Gastroesophageal sphincter (tissue), 4 donors: ENCODE measurements around the gene NET1. TPM values are rescaled to one million over a fixed set of nuclear protein-coding genes. Genes with fewer than 3 reads are reported as not detected.

Experiments used
- ATAC-seq: fragments of 150-250 bp; one replicate; pipeline ENCODE4 v1.9.1; 2016; ENCODE audit warnings: mild to moderate bottlenecking, moderate library complexity
- H3K27ac ChIP-seq, 4 donors: fragments of 200-600 bp; sonication (generic) in 3 of 4; 1 replicate in 3 of 4; 2 replicates in 1 of 4; pipeline ENCODE4 v1.5.1; 2016 to 2019
- H3K27me3 ChIP-seq: fragments of 200-600 bp; sonication (generic); one replicate; pipeline ENCODE4 v1.5.1; 2019
- H3K36me3 ChIP-seq, 2 donors: fragments of 200-600 bp; sonication (generic); one replicate each; pipeline ENCODE4 v1.5.1; 2019; ENCODE audit warnings: control low read depth in 1 of 2
- H3K4me1 ChIP-seq, 3 donors: fragments of 200-600 bp; sonication (generic); 1 replicate in 2 of 3; 2 replicates in 1 of 3; pipeline ENCODE4 v1.5.1; 2016 to 2019; ENCODE audit warnings: control low read depth in 2 of 3
- H3K4me3 ChIP-seq, 2 donors: fragments of 200-600 bp; sonication (generic); one replicate each; pipeline ENCODE4 v1.5.1; 2019; ENCODE audit warnings: mild to moderate bottlenecking in 1 of 2, moderate library complexity in 1 of 2
- H3K9me3 ChIP-seq, 3 donors: fragments of 200-600 bp; sonication (generic); one replicate each; pipeline ENCODE4 v1.5.1; 2017 to 2019; ENCODE audit warnings: control low read depth in 2 of 3
- EP300 ChIP-seq: sonication (generic); formaldehyde crosslinking; IDR thresholded peaks from one replicate; pipeline ENCODE4 v1.6.1; 2017; ENCODE audit warnings: antibody characterized with exemption, mild to moderate bottlenecking
- POLR2A ChIP-seq, 2 donors: fragments of 450-650 bp; IDR thresholded peaks; one replicate each; pipeline ENCODE4 v1.6.1; 2017; ENCODE audit warnings: antibody characterized with exemption in 2 of 2, mild to moderate bottlenecking in 2 of 2, moderate library complexity in 1 of 2
- POLR2AphosphoS5 ChIP-seq: sonication (generic); formaldehyde crosslinking; IDR thresholded peaks from one replicate; pipeline ENCODE4 v1.6.1; 2017; ENCODE audit warnings: antibody characterized with exemption
- WGBS, 2 donors: methylation state at CpG; one replicate each; pipeline ENCODE4 v1.1.5; 2018; ENCODE audit warnings: low coverage in 1 of 2; 5-methylcytosine and 5-hydroxymethylcytosine counted together
- total RNA-seq, 4 donors: library from RNA; depleted of rRNA; stranded (reverse); fragments of >200 nt; gene quantifications; one replicate each; pipeline ENCODE4 v1.1.0, GENCODE V29; 2016
- TF ChIP-seq, protein P1 (sequence below), 4 experiments: fragments of 200-600 bp in 2 of 4; fragments of 450-650 bp in 2 of 4; sonication (generic) in 1 of 4; IDR thresholded peaks; one replicate each; pipeline ENCODE4 v1.5.1; 2017 to 2019; ENCODE audit warnings: antibody characterized with exemption in 4 of 4, mild to moderate bottlenecking in 2 of 4, moderate library complexity in 2 of 4

The NET1 gene
- total RNA-seq, 4 donors from 2014 or later, result 288 to 401 (median 343) TPM

DNA sequence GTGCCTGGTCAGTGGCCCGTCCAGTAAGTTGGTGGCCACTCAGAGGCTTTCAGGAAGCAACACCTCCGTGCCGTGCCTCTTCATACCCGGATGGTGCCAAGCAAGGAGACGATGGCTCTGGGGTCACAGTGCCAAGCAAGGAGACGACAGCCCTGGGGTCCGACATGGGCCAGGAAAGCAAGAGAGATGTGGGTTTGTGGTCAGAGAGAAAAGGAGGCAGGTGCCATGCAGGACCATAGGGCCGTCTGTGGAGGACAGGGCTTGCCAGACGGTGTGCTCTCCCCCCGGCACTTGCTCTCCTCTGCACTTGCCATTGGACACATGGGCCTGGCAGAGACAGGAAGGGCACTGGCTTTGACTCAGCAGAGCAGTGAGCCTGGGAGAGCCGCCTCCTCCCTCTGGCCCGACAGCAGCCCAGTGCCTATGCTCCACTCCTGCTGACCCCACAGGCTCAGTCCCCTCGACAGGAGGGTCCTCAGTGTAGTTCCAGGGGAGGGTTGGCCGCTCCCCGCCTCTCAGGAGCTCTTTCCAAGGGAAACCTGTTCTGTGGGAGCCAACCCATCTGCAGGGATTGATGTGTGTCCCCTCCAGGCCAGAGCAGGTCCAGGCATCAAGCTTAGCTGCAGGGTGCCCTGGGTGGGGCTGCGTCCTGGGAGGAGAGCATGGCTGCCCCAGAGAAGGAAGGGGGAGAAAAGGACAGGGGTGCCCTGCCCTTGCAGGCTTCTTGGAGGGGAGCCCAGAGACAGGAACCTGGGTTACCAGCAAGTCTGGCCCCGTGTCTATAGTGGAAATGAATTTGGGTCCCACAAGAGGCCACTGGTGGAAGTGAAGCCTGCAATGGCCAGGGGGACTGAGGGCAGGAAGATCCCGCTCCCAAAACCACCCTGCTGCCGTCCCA is 94.6 kb downstream of the NET1 start:
- WGBS, 2 donors, result 83 to 100% methylated on average over 3 to 14 of the region's 19 CpGs
- Histone ChIP-seq H3K4me3 (no peak overlapping the region), H3K27me3 (no peaks in the 10 kb centered on the region), H3K4me1 (peaks cover 0 to 35% (median 0%) of the 10 kb centered on the region in 3 donors), H3K9me3 (no peaks in the 10 kb centered on the region), H3K27ac (peak overlapping the region in 3 of 4 donors; percentile 34 to 73 (median 68)), H3K36me3 (no peaks in the 10 kb centered on the region)
- TF ChIP-seq POLR2AphosphoS5 (no peak), POLR2A (IDR thresholded peaks at IDR 0.05) (no peak), EP300 (no peak)
- TF ChIP-seq, protein P1, sequence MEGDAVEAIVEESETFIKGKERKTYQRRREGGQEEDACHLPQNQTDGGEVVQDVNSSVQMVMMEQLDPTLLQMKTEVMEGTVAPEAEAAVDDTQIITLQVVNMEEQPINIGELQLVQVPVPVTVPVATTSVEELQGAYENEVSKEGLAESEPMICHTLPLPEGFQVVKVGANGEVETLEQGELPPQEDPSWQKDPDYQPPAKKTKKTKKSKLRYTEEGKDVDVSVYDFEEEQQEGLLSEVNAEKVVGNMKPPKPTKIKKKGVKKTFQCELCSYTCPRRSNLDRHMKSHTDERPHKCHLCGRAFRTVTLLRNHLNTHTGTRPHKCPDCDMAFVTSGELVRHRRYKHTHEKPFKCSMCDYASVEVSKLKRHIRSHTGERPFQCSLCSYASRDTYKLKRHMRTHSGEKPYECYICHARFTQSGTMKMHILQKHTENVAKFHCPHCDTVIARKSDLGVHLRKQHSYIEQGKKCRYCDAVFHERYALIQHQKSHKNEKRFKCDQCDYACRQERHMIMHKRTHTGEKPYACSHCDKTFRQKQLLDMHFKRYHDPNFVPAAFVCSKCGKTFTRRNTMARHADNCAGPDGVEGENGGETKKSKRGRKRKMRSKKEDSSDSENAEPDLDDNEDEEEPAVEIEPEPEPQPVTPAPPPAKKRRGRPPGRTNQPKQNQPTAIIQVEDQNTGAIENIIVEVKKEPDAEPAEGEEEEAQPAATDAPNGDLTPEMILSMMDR (IDR thresholded peaks at IDR 0.05), result no peak
- ATAC-seq, result peak; percentile 28

DNA sequence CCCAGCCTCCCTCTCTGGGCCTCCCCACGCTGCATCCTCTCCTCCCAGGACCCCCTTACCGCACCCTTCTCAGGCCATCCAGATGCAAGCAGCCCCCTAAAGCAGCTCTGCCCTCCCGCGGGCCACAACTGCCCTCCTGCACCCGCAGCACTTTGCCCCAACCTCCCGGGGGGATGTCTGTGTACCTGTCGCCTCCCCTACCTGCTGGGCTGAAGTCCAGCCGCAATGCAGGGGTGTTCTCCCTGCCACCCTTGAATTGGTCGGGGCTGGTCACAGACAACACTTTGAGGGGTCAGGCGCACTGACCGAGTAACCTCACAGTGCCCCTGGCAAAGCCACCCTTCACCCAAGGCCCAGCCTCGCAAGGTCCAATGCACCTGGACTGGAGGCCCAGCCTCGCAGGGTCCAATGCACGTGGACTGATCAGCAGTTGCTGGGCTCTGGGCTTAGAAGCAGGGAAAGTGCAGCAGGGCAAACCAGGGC is 95.3 kb downstream of the NET1 start:
- Histone ChIP-seq H3K27me3 (no peaks in the 10 kb centered on the region), H3K9me3 (no peaks in the 10 kb centered on the region), H3K27ac (peak overlapping the region in 3 of 4 donors; percentile 34 to 73 (median 68)), H3K4me3 (no peak overlapping the region), H3K4me1 (peaks cover 0 to 35% (median 0%) of the 10 kb centered on the region in 3 donors), H3K36me3 (no peaks in the 10 kb centered on the region)
- WGBS, 2 donors, result 95 to 100% methylated on average over 1 to 6 of the region's 14 CpGs
- TF ChIP-seq EP300 (no peak), POLR2A (IDR thresholded peaks at IDR 0.05) (no peak), POLR2AphosphoS5 (no peak)
- TF ChIP-seq, protein P1 (IDR thresholded peaks at IDR 0.05), result no peak
- ATAC-seq, result peak; percentile 8

DNA sequence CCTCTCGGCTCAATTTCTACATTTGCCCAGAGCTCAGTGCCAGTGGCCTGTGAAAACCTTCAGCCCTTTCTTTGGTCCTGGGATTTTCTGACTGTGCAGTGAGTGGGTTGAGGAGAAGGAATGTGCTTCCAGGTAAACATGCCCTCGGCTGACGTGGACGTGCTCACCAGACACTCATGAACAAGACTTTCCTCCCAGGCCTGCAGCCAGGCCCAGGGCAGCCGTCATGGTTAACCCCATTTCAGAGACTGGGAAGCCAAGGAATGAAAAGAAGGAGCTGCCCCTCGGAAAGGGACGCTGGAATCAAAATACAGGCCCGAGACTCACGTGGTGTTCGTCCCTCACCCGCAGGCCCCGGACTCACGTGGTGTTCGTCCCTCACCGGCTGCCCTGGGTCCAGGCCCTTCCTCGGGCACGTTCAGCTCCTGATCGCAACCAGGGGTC is 95.8 kb downstream of the NET1 start:
- Histone ChIP-seq H3K36me3 (no peaks in the 10 kb centered on the region), H3K27me3 (no peaks in the 10 kb centered on the region), H3K4me3 (no peak overlapping the region), H3K9me3 (no peaks in the 10 kb centered on the region), H3K27ac (peak overlapping the region in 3 of 4 donors; percentile 34 to 73 (median 68)), H3K4me1 (peaks cover 0 to 35% (median 0%) of the 10 kb centered on the region in 3 donors)
- TF ChIP-seq, protein P1 (IDR thresholded peaks at IDR 0.05), result no peak
- TF ChIP-seq EP300, result no peak
- peak; percentile 49 for TF ChIP-seq POLR2AphosphoS5
- no peak for TF ChIP-seq POLR2A (IDR thresholded peaks at IDR 0.05)
- WGBS, 2 donors, result 86% methylated on average over 16 of the region's 18 CpGs; no CpG with 5 or more reads in 1 of the 2 donors
- ATAC-seq, result peak; percentile 50

Other genes with a start within 250 kb of the NET1 start
- not detected for gene AKR1C8, start 227.4 kb upstream of the NET1 start, total RNA-seq
- gene AKR1C4, start 215.7 kb upstream of the NET1 start, total RNA-seq, result not detected
- gene UCN3, start 47.6 kb upstream of the NET1 start, total RNA-seq, result not detected
- 1 to 10 TPM in 1 of 4 donors, under 1 TPM in 1, not detected in 2; 0.62 to 2.0 TPM for gene TUBAL3, start 7.7 kb upstream of the NET1 start, total RNA-seq
- not detected for gene CALML5, start 87.0 kb downstream of the NET1 start, total RNA-seq
- 10 to 100 TPM in 1 of 4 donors, 1 to 10 TPM in 1, under 1 TPM in 1, not detected in 1; 0.13 to 19.4 (median 1.9) TPM for gene CALML3, start 112.4 kb downstream of the NET1 start, total RNA-seq